Cardiac muscle cell (in vitro differentiated cells and primary cell): ENCODE results near the gene SPAG6. TPM values are rescaled to one million over a fixed set of nuclear protein-coding genes. Genes with fewer than 3 reads are reported as not detected.

Experiments used
- DNase-seq, 2 donors: peaks; one replicate each; pipeline versions ENCODE4 v3.0.0 to v3.0.0-alpha.2; 2010 to 2017; ENCODE audit warnings: low read depth in 1 of 2, low spot score in 1 of 2
- H3K27ac ChIP-seq: fragments of 200-600 bp; sonication (generic); 2 replicates; pipeline ENCODE4 v1.5.1; 2016
- H3K27me3 ChIP-seq: fragments of 200-600 bp; sonication (generic); 2 replicates; pipeline ENCODE4 v1.6.0; 2016; ENCODE audit warnings: control low read depth
- H3K36me3 ChIP-seq: fragments of 200-600 bp; sonication (generic); 2 replicates; pipeline ENCODE4 v1.5.1; 2016; ENCODE audit warnings: control low read depth
- H3K4me1 ChIP-seq: fragments of 200-600 bp; sonication (generic); 2 replicates; pipeline ENCODE4 v1.8.1; 2017; ENCODE audit warnings: low read depth, mild to moderate bottlenecking, mixed run types
- H3K4me3 ChIP-seq: fragments of 200-600 bp; sonication (generic); 2 replicates; pipeline ENCODE4 v1.5.1; 2016; ENCODE audit warnings: mild to moderate bottlenecking
- H3K9me3 ChIP-seq: fragments of 200-600 bp; sonication (generic); 2 replicates; pipeline ENCODE4 v1.5.1; 2017; ENCODE audit warnings: low read depth, mild to moderate bottlenecking, control low read depth
- polyA plus RNA-seq: library from polyadenylated mRNA; unstranded; fragments of >200 nt; fragmentation: Nextera tagmentation; extraction: Ambion mirVana; gene quantifications from 2 replicates; pipeline ENCODE4 v1.2.1, GENCODE V29; 2016
- total RNA-seq: library from RNA; depleted of rRNA; stranded (reverse); fragments of >200 nt; gene quantifications from 2 replicates; pipeline ENCODE4 v1.2.3, GENCODE V29; 2016
- TF ChIP-seq, protein P1 (sequence below): IDR thresholded peaks from 2 replicates; pipeline ENCODE4 v1.5.1; 2012; ENCODE audit warnings: low read depth, mild to moderate bottlenecking, low read length

The SPAG6 gene
- total and polyA plus RNA-seq, 2 experiments from 2014 or later, result not detected

DNA sequence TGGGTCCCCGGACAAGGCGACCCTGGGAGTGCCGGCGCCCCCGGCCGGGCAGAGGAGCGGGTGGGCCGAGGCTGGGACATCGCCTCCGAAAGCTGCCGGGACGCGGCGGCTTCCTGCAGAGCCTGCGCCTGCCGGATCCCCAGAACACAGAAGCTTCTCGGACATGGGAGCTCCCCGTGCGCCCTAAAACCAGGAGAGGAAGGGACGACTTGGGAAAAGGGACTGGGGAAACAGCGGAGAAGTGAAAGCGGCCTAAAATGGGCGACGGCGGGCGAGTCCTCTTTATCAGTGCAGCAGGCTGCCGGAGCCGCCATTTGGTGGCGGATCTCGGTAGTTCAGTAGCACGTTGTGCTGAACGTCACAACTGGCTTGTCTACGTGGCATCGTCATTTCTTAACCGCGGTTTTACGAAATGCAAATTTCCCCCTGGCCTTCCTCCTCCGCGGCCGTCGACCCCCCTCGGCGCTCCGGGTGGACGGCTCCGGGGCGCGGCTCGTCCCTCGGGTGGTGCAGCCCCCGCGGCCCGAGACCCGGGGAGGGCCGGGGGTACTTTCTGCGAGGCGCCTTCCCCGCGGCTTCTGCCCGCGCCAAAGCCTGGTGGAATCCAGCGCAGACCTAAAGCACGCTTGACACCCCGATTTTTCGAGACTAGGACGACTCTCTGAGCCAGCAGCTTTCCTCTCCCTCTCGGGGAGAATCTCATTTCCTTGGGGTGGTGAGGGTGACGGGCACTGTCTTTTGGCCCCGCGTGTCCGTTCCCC is 9.9 kb upstream of the SPAG6 start:
- Histone ChIP-seq H3K27me3 (peaks cover 97% of the 10 kb centered on the region), H3K4me1 (peaks cover 10% of the 10 kb centered on the region), H3K9me3 (no peaks in the 10 kb centered on the region), H3K36me3 (no peaks in the 10 kb centered on the region), H3K4me3 (peak overlapping the region; percentile 20), H3K27ac (no peak overlapping the region)
- DNase-seq, result peak; percentile 37 to 70
- TF ChIP-seq, protein P1, sequence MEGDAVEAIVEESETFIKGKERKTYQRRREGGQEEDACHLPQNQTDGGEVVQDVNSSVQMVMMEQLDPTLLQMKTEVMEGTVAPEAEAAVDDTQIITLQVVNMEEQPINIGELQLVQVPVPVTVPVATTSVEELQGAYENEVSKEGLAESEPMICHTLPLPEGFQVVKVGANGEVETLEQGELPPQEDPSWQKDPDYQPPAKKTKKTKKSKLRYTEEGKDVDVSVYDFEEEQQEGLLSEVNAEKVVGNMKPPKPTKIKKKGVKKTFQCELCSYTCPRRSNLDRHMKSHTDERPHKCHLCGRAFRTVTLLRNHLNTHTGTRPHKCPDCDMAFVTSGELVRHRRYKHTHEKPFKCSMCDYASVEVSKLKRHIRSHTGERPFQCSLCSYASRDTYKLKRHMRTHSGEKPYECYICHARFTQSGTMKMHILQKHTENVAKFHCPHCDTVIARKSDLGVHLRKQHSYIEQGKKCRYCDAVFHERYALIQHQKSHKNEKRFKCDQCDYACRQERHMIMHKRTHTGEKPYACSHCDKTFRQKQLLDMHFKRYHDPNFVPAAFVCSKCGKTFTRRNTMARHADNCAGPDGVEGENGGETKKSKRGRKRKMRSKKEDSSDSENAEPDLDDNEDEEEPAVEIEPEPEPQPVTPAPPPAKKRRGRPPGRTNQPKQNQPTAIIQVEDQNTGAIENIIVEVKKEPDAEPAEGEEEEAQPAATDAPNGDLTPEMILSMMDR, result no peak

- Histone ChIP-seq H3K27me3 (peaks cover 93% of the 10 kb centered on the region), H3K4me1 (peaks cover 15% of the 10 kb centered on the region), H3K9me3 (no peaks in the 10 kb centered on the region), H3K36me3 (no peaks in the 10 kb centered on the region), H3K27ac (no peak overlapping the region), H3K4me3 (no peak overlapping the region)
- DNase-seq, result no peak
- TF ChIP-seq, protein P1, result no peak
Observed at GRCh38 chr10:22338185-22338900, 7.0 kb upstream of the SPAG6 start.

GRCh38 chr10:22338931-22339330 is 6.4 kb upstream of the SPAG6 start:
- H3K4me1 ChIP-seq, result peaks cover 15% of the 10 kb centered on the region
- H3K4me3 ChIP-seq, result no peak overlapping the region
- DNase-seq, result no peak
- no peaks in the 10 kb centered on the region for H3K9me3 ChIP-seq
- TF ChIP-seq, protein P1, result no peak
- H3K27ac ChIP-seq, result no peak overlapping the region
- no peaks in the 10 kb centered on the region for H3K36me3 ChIP-seq
- peaks cover 93% of the 10 kb centered on the region for H3K27me3 ChIP-seq

DNA sequence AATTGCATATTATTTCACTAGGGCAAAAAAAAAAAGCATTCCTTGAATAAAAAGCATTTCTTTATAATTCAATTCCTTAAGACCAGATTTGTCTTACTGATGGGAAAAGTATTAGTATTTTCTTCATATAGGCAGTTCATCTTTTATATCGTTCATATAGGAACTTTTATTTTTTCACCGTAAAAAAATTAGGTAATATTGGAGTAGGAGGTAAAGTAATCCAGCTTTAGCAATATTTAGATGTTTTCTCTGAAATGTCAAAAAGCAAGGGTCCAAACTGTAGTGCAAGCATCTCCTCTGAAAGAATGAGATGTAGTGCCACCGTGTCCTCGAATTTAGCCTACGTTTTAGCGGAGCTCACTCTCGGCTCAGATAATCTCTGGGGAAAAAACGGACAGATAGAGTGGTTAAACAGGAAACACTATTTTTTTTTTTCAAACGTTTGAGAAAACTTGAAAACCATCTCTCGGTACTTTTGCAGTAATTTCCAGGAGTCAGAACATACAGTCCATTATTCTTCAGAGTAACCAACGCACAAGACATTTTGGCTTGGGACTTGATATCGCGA is 5.5 kb upstream of the SPAG6 start:
- Histone ChIP-seq H3K27ac (no peak overlapping the region), H3K27me3 (peaks cover 93% of the 10 kb centered on the region)
- TF ChIP-seq, protein P1, result no peak

DNA sequence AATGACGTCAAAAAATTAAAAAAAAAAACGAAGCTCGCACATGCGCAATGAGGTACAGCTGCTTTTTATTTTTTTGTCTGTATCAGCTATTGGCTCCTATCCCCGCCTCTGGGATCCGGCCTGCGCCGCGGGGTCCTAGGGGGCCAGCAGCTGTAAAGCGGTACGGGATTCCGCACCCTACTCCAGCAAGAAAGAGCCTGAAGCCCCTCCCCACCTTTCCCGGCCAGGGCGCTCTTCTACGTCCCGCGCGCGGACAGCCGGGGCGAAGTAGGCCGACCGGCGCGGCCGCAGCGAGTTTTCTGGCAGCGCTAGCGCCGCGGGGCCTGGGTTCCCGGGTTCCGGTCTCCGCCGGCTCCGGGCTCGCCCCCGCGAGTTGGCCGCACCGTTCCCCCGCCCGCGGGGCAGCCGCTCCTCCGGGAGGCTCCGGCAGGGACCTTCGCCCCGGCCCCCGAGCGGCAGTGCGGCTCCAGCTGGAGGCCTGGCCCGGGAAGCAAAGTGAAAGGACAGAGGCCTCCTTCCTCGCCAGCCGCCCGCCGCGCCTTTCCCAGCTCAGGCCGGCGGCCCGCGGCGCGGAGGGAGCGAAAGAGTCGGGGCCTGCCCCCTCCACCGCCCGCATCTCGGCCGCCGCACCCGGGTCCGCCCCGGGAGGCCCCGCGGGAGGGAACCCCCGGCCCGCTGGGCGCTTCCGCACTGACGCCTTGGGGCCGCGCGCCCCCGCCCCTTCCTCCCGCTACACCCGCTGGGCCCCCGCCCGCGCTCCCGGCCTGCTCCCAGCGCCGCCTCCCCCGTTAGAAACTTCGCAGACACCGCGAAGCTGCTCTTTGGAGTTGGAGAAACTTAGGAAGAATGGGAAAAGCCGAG is 4.7 kb upstream of the SPAG6 start:
- Histone ChIP-seq H3K27ac (peak overlapping the region; percentile 81), H3K27me3 (peaks cover 93% of the 10 kb centered on the region), H3K4me3 (peak overlapping the region; percentile 78), H3K36me3 (no peaks in the 10 kb centered on the region), H3K4me1 (peaks cover 15% of the 10 kb centered on the region), H3K9me3 (no peaks in the 10 kb centered on the region)
- peak; percentile 80 to 88 for DNase-seq
- TF ChIP-seq, protein P1, result no peak

More for the DNA sequence above, 5.5 kb upstream of the SPAG6 start:
- Histone ChIP-seq H3K9me3 (no peaks in the 10 kb centered on the region), H3K36me3 (no peaks in the 10 kb centered on the region), H3K4me3 (peak overlapping the region; percentile 78), H3K4me1 (peaks cover 15% of the 10 kb centered on the region)
- no peak for DNase-seq
